ENCODE data around the gene CDH13. TPM values are rescaled to one million over a fixed set of nuclear protein-coding genes. Genes with fewer than 3 reads are reported as not detected.

CDH13 gene
- polyA plus RNA-seq, 1 donor from 2014 or later = 3.2 TPM

- H3K27ac ChIP-seq (ENCODE audit: low read length) = no peak overlapping the region
- no peaks in the 10 kb centered on the region for H3K79me2 ChIP-seq (replicated peaks; ENCODE audit: insufficient read depth, low read length)
Measured at GRCh38 chr16:82646504-82646903, 19.7 kb downstream of the CDH13 start.

GRCh38 chr16:82649766-82650165 lies 23.0 kb downstream of the CDH13 start:
- Histone ChIP-seq H3K27me3 (ENCODE audit: insufficient read depth, low read depth, low read length) (no peaks in the 10 kb centered on the region), H3K4me3 (ENCODE audit: low read length) (no peak overlapping the region), H3K79me2 (replicated peaks; ENCODE audit: insufficient read depth, low read length) (no peaks in the 10 kb centered on the region), H3F3A (ENCODE audit: insufficient read depth, low read length, poor library complexity, severe bottlenecking) (no peaks in the 10 kb centered on the region), H2AFZ (ENCODE audit: low read depth, low read length) (no peak overlapping the region), H3K9ac (ENCODE audit: low read length) (no peak overlapping the region), H3K36me3 (ENCODE audit: insufficient read depth, low read length) (no peaks in the 10 kb centered on the region), H3K27ac (ENCODE audit: low read length) (no peak overlapping the region), H3K4me2 (ENCODE audit: low read length) (no peak overlapping the region), H3K9me2 (ENCODE audit: insufficient read depth, low read length) (no peaks in the 10 kb centered on the region), H4K20me1 (ENCODE audit: insufficient read depth) (no peaks in the 10 kb centered on the region), H3K9me3 (ENCODE audit: low read length) (no peaks in the 10 kb centered on the region)
- no peak for TF ChIP-seq MXI1 (conservative IDR thresholded peaks at IDR 0.05; ENCODE audit: poor library complexity, severe bottlenecking)
- no peak for TF ChIP-seq POLR2AphosphoS5 (IDR thresholded peaks at IDR 0.05)
- TF ChIP-seq REST (IDR thresholded peaks at IDR 0.05; ENCODE audit: borderline replicate concordance) = no peak
- TF ChIP-seq RAD21 (conservative IDR thresholded peaks at IDR 0.05) = no peak
- TF ChIP-seq, protein P1, sequence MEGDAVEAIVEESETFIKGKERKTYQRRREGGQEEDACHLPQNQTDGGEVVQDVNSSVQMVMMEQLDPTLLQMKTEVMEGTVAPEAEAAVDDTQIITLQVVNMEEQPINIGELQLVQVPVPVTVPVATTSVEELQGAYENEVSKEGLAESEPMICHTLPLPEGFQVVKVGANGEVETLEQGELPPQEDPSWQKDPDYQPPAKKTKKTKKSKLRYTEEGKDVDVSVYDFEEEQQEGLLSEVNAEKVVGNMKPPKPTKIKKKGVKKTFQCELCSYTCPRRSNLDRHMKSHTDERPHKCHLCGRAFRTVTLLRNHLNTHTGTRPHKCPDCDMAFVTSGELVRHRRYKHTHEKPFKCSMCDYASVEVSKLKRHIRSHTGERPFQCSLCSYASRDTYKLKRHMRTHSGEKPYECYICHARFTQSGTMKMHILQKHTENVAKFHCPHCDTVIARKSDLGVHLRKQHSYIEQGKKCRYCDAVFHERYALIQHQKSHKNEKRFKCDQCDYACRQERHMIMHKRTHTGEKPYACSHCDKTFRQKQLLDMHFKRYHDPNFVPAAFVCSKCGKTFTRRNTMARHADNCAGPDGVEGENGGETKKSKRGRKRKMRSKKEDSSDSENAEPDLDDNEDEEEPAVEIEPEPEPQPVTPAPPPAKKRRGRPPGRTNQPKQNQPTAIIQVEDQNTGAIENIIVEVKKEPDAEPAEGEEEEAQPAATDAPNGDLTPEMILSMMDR (IDR thresholded peaks at IDR 0.05; ENCODE audit: poor library complexity, severe bottlenecking) = no peak
- no peak for TF ChIP-seq EP300 (conservative IDR thresholded peaks at IDR 0.05; ENCODE audit: poor library complexity, severe bottlenecking)
- no peak for TF ChIP-seq TAF1 (IDR thresholded peaks at IDR 0.05; ENCODE audit: low read depth)
- TF ChIP-seq SMC3 (conservative IDR thresholded peaks at IDR 0.05; ENCODE audit: poor library complexity) = no peak
- no peak for TF ChIP-seq EZH2 (IDR thresholded peaks at IDR 0.05; ENCODE audit: borderline replicate concordance, insufficient read depth, low read length, poor library complexity, severe bottlenecking)

More at GRCh38 chr16:82646504-82646903, 19.7 kb downstream of the CDH13 start:
- Histone ChIP-seq H3K9ac (ENCODE audit: low read length) (no peak overlapping the region), H3K9me2 (ENCODE audit: insufficient read depth, low read length) (no peaks in the 10 kb centered on the region), H3K36me3 (ENCODE audit: insufficient read depth, low read length) (no peaks in the 10 kb centered on the region), H3K9me3 (ENCODE audit: low read length) (no peaks in the 10 kb centered on the region), H3F3A (ENCODE audit: insufficient read depth, low read length, poor library complexity, severe bottlenecking) (no peaks in the 10 kb centered on the region), H4K20me1 (ENCODE audit: insufficient read depth) (no peaks in the 10 kb centered on the region), H3K27me3 (ENCODE audit: insufficient read depth, low read depth, low read length) (no peaks in the 10 kb centered on the region), H3K4me2 (ENCODE audit: low read length) (no peak overlapping the region), H2AFZ (ENCODE audit: low read depth, low read length) (no peak overlapping the region), H3K4me3 (ENCODE audit: low read length) (no peak overlapping the region)
- TF ChIP-seq RAD21 (conservative IDR thresholded peaks at IDR 0.05) = no peak

GRCh38 chr16:82650804-82651203 lies 24.0 kb downstream of the CDH13 start:
- no peaks in the 10 kb centered on the region for H3K9me3 ChIP-seq (ENCODE audit: low read length)
- H2AFZ ChIP-seq (ENCODE audit: low read depth, low read length) = no peak overlapping the region
- no peak overlapping the region for H3K4me2 ChIP-seq (ENCODE audit: low read length)
- TF ChIP-seq POLR2AphosphoS5 (IDR thresholded peaks at IDR 0.05) = no peak
- no peak for TF ChIP-seq RAD21 (conservative IDR thresholded peaks at IDR 0.05)
- TF ChIP-seq EP300 (conservative IDR thresholded peaks at IDR 0.05; ENCODE audit: poor library complexity, severe bottlenecking) = no peak
- H3F3A ChIP-seq (ENCODE audit: insufficient read depth, low read length, poor library complexity, severe bottlenecking) = no peaks in the 10 kb centered on the region
- H3K4me3 ChIP-seq (ENCODE audit: low read length) = no peak overlapping the region
- no peaks in the 10 kb centered on the region for H3K9me2 ChIP-seq (ENCODE audit: insufficient read depth, low read length)
- H4K20me1 ChIP-seq (ENCODE audit: insufficient read depth) = no peaks in the 10 kb centered on the region
- H3K79me2 ChIP-seq (replicated peaks; ENCODE audit: insufficient read depth, low read length) = no peaks in the 10 kb centered on the region
- H3K27ac ChIP-seq (ENCODE audit: low read length) = no peak overlapping the region
- H3K27me3 ChIP-seq (ENCODE audit: insufficient read depth, low read depth, low read length) = no peaks in the 10 kb centered on the region
- no peak overlapping the region for H3K9ac ChIP-seq (ENCODE audit: low read length)
- no peaks in the 10 kb centered on the region for H3K36me3 ChIP-seq (ENCODE audit: insufficient read depth, low read length)

Data from neural cell (in vitro differentiated cells).